HG03520 (cell line): Measurements from ENCODE around the gene CTAG1A.
A peak's percentile ranks its signal among the peaks of the same experiment; 100 is the strongest.
"Not testable (repeated sequence)": the region's sequence is repeated elsewhere in the genome, so short reads cannot be mapped to it uniquely, and the experiment has no call there.

ENCODE experiments used
- ATAC-seq: cut with Tn5 transposase; IDR thresholded peaks from one replicate; pipeline ENCODE4 v1.9.1; 2021; ENCODE audit warnings: mild to moderate bottlenecking, moderate library complexity; ENCODE audit not compliant: unreplicated experiment

Gene CTAG1A

GRCh38 chrX:154584585-154585183 is at the start of gene CTAG1A:
TSS of gene CTAG1A (plus strand) at chrX:154585133. CDS start at chrX:154585207, 74 bp downstream.
- not testable (repeated sequence) for ATAC-seq

GRCh38 chrX:154535892-154536291 is 49.0 kb upstream of the CTAG1A start:
- no peak for ATAC-seq

- ATAC-seq, result no peak
Measured at GRCh38 chrX:154539077-154539476, 45.9 kb upstream of the CTAG1A start.

GRCh38 chrX:154540365-154540764 is 44.6 kb upstream of the CTAG1A start:
- ATAC-seq, result not testable (repeated sequence)

GRCh38 chrX:154540897-154541535 is 43.9 kb upstream of the CTAG1A start:
- no peak for ATAC-seq

- no peak for ATAC-seq
Measured at GRCh38 chrX:154541589-154541895, 43.4 kb upstream of the CTAG1A start.

GRCh38 chrX:154541896-154542722 is 42.8 kb upstream of the CTAG1A start:
- no peak for ATAC-seq

GRCh38 chrX:154542723-154543424 is 42.1 kb upstream of the CTAG1A start:
- no peak for ATAC-seq

- ATAC-seq, result no peak
Measured at GRCh38 chrX:154545673-154546274, 39.2 kb upstream of the CTAG1A start.

GRCh38 chrX:154546354-154547244 is 38.3 kb upstream of the CTAG1A start, which contains the start of gene G6PD:
TSS of gene G6PD (minus strand) at chrX:154546846. CDS start at chrX:154546155, 691 bp downstream.
- peak; percentile 31 for ATAC-seq

- peak; percentile 79 for ATAC-seq
Measured at GRCh38 chrX:154547245-154548027, 37.5 kb upstream of the CTAG1A start, which contains the start of gene IKBKG. TSS of gene IKBKG (plus strand) at chrX:154547620. CDS start at chrX:154552003, 4,383 bp downstream.

- ATAC-seq, result no peak
Measured at GRCh38 chrX:154548028-154548316, 37.0 kb upstream of the CTAG1A start.

GRCh38 chrX:154549766-154550165 is 35.2 kb upstream of the CTAG1A start:
- ATAC-seq, result no peak

GRCh38 chrX:154552112-154552806 is 32.7 kb upstream of the CTAG1A start:
- ATAC-seq, result not testable (repeated sequence)

- not testable (repeated sequence) for ATAC-seq
Measured at GRCh38 chrX:154558060-154558690, 26.8 kb upstream of the CTAG1A start.

- not testable (repeated sequence) for ATAC-seq
Measured at GRCh38 chrX:154558896-154559295, 26.0 kb upstream of the CTAG1A start.

GRCh38 chrX:154560326-154560725 is 24.6 kb upstream of the CTAG1A start:
- ATAC-seq, result not testable (repeated sequence)

GRCh38 chrX:154562295-154562694 is 22.6 kb upstream of the CTAG1A start:
- ATAC-seq, result not testable (repeated sequence)
